K562 (cell line): ENCODE data around the gene IL2RG. TPM values are rescaled to one million over a fixed set of nuclear protein-coding genes. Genes with fewer than 3 reads are reported as not detected.

Experiments
- ATAC-seq: fragments of 200-7000 bp; cut with Tn5 transposase; 3 replicates; pipeline ENCODE4 v1.9.1; 2020; ENCODE audit warnings: moderate library complexity
- BruUV-seq: library from RNA; stranded (reverse); fragments of 400-500 nt; replicated peaks from 2 replicates; lab custom pipeline; 2021; lab: Mats Ljungman, UMichigan
- CTCF ChIA-PET: fragments of 300-600 bp; formaldehyde crosslinking; extraction: SDS; loops from one replicate; lab custom pipeline; 2021; ENCODE audit warnings: low intra/inter-chr PET ratio; lab: Yijun Ruan, JAX
- POLR2A ChIA-PET: fragments of 300-600, 350-650 bp; sonication (Branson Sonifier 250); formaldehyde crosslinking; extraction: SDS; loops from one replicate; lab custom pipeline; 2021; ENCODE audit warnings: antibody characterized with exemption, inconsistent platforms; lab: Yijun Ruan, JAX
- DNase-seq, 4 experiments: peaks; one replicate each; pipeline versions ENCODE4 v3.0.0 to v3.0.0-alpha.2; 2011 to 2018; ENCODE audit warnings: low spot score in 3 of 4, mixed read lengths in 3 of 4; ENCODE audit errors: extremely low read depth in 1 of 4
- FAIRE-seq: peaks from 2 replicates; lab custom pipeline; 2011; peaks lifted over from hg19 to GRCh38; lab: Jason Lieb, UNC
- H2AFZ ChIP-seq: 2 replicates; pipeline ENCODE4 v1.6.0; 2011; ENCODE audit warnings: low read depth, low read length, control low read depth, inconsistent platforms
- H3K27ac ChIP-seq: fragments of 200-600 bp; 3 replicates; pipeline ENCODE4 v1.8.0; 2011; ENCODE audit warnings: low read depth, mild to moderate bottlenecking, control low read depth, inconsistent platforms, low read length, moderate library complexity, mixed read lengths; ENCODE audit errors: extremely low read depth
- H3K27me3 ChIP-seq, 2 experiments: fragments of 300-600 bp in 1 of 2; 2 replicates in 1 of 2; 3 replicates in 1 of 2; pipeline versions ENCODE4 v1.6.0 to v1.8.0; 2011; ENCODE audit warnings: inconsistent platforms in 2 of 2, low read length in 2 of 2, mild to moderate bottlenecking in 1 of 2, mixed read lengths in 1 of 2, moderate library complexity in 1 of 2; ENCODE audit not compliant: control insufficient read depth in 2 of 2, insufficient read depth in 2 of 2
- H3K36me3 ChIP-seq: fragments of 300-600 bp; 3 replicates; pipeline ENCODE4 v1.8.0; 2011; ENCODE audit warnings: mild to moderate bottlenecking, low read length, inconsistent platforms; ENCODE audit not compliant: control insufficient read depth, insufficient read depth
- H3K4me1 ChIP-seq, 2 experiments: fragments of 200-600 bp in 1 of 2; replicated peaks in 1 of 2; 2 replicates in 1 of 2; 3 replicates in 1 of 2; pipeline versions ENCODE4 v1.5.1 to v1.8.0; 2011; ENCODE audit warnings: inconsistent platforms in 2 of 2, low read length in 2 of 2, mild to moderate bottlenecking in 1 of 2, mixed read lengths in 1 of 2, moderate library complexity in 1 of 2; ENCODE audit not compliant: control insufficient read depth in 2 of 2, insufficient read depth in 2 of 2
- H3K4me2 ChIP-seq: 2 replicates; pipeline ENCODE4 v1.6.1; 2011; ENCODE audit warnings: low read length, control low read depth, inconsistent platforms, mixed read lengths; ENCODE audit not compliant: insufficient read depth
- H3K4me3 ChIP-seq: fragments of 200-600 bp; sonication (generic), shearing (Covaris generic); 2 replicates; pipeline ENCODE4 v1.5.1; 2016; ENCODE audit warnings: control low read depth, inconsistent platforms
- H3K79me2 ChIP-seq: fragments of 200-600 bp; 3 replicates; pipeline ENCODE4 v1.8.0; 2011; ENCODE audit warnings: low read length, inconsistent platforms; ENCODE audit not compliant: control insufficient read depth, insufficient read depth
- H3K9ac ChIP-seq, 2 experiments: 2 replicates each; pipeline versions ENCODE4 v1.6.0 to v1.6.1; 2011; ENCODE audit warnings: low read depth in 2 of 2, low read length in 2 of 2, control low read depth in 1 of 2, inconsistent platforms in 1 of 2, mild to moderate bottlenecking in 1 of 2, mixed read lengths in 1 of 2; ENCODE audit not compliant: insufficient read depth in 1 of 2
- H3K9me1 ChIP-seq: one replicate; pipeline ENCODE4 v1.6.0; 2011; ENCODE audit warnings: inconsistent platforms, mild to moderate bottlenecking, low read length, moderate library complexity; ENCODE audit not compliant: control insufficient read depth, insufficient read depth
- H3K9me3 ChIP-seq: replicated peaks from 2 replicates; pipeline ENCODE4 v1.5.1; 2011; ENCODE audit warnings: low read depth, low read length, inconsistent platforms; ENCODE audit not compliant: control insufficient read depth, insufficient read depth
- H4K20me1 ChIP-seq: replicated peaks from 2 replicates; pipeline ENCODE4 v1.6.1; 2011; ENCODE audit warnings: low read length, inconsistent platforms, mixed read lengths; ENCODE audit not compliant: control insufficient read depth, insufficient read depth
- ATF4 ChIP-seq: fragments of 450-650 bp; formaldehyde crosslinking; IDR thresholded peaks from 2 replicates; pipeline ENCODE4 v1.4.0; 2022; ENCODE audit warnings: mild to moderate bottlenecking, moderate library complexity
- DIDO1 ChIP-seq: fragments of 450-650 bp; IDR thresholded peaks from 2 replicates; pipeline ENCODE4 v1.6.1; 2016; ENCODE audit warnings: low read depth, missing biosample characterization, missing genetic modification characterization
- FOXK1 ChIP-seq: sonication (generic); formaldehyde crosslinking; IDR thresholded peaks from 2 replicates; pipeline ENCODE4 v1.8.0; 2022; ENCODE audit warnings: missing genetic modification reagents, mild to moderate bottlenecking, borderline replicate concordance
- KAT2B ChIP-seq: IDR thresholded peaks from one replicate; pipeline ENCODE4 v1.6.1; 2012; ENCODE audit warnings: low read depth, mild to moderate bottlenecking, control low read depth, inconsistent platforms, low read length, moderate library complexity
- KLF6 ChIP-seq: fragments of 250-450 bp; sonication (Bioruptor Pico); IDR thresholded peaks from 2 replicates; pipeline ENCODE4 v1.4.0; 2020; ENCODE audit warnings: mild to moderate bottlenecking, moderate library complexity, borderline replicate concordance
- PHF8 ChIP-seq: fragments of 200-600 bp; sonication (generic); IDR thresholded peaks from 2 replicates; pipeline ENCODE4 v1.6.1; 2012; ENCODE audit warnings: mixed run types, mild to moderate bottlenecking, inconsistent platforms, low read length, moderate library complexity, borderline replicate concordance
- SMARCA5 ChIP-seq: fragments of 450-650 bp; IDR thresholded peaks from 2 replicates; pipeline ENCODE4 v1.6.1; 2016
- TAF1 ChIP-seq: IDR thresholded peaks from 2 replicates; pipeline ENCODE4 v1.6.1; 2011; ENCODE audit warnings: mild to moderate bottlenecking, low read length, moderate library complexity; ENCODE audit not compliant: insufficient read depth, control insufficient read depth, severe bottlenecking; ENCODE audit errors: extremely low read depth
- TFE3 ChIP-seq: fragments of 450-650 bp; formaldehyde crosslinking; IDR thresholded peaks from 2 replicates; pipeline ENCODE4 v1.4.0; 2020; ENCODE audit warnings: mild to moderate bottlenecking, mixed read lengths
- ZNF644 ChIP-seq: fragments of 200-800 bp; sonication (Bioruptor generic); IDR thresholded peaks from 2 replicates; pipeline ENCODE4 v1.6.1; 2016; ENCODE audit warnings: low read depth, missing genetic modification characterization, missing compliant biosample characterization
- WGBS: fragments of 100-300 bp; shearing (Covaris generic); methylation state at CpG from one replicate; pipeline ENCODE4 v1.1.6; 2016; ENCODE audit warnings: low coverage, mixed read lengths; ENCODE audit not compliant: insufficient coverage; ENCODE audit errors: missing lambda C conversion rate; 5-methylcytosine and 5-hydroxymethylcytosine counted together
- in situ Hi-C: fragments of 300-500 bp; cut with MboI; formaldehyde crosslinking; loops from 4 replicates; pipeline ENCODE4 v1.15.0; 2018; ENCODE audit warnings: inconsistent platforms, mixed read lengths
- intact Hi-C: fragments of 100-400 bp; cut with micrococcal nuclease; formaldehyde crosslinking; loops from 2 replicates; pipeline ENCODE4 v1.14.2; 2022
- polyA plus RNA-seq, 8 experiments: library from polyadenylated mRNA; depleted of rRNA in 4 of 8; stranded (reverse) in 5 of 8; unstranded in 3 of 8; fragments of >200 nt; fragmentation: Nextera tagmentation in 2 of 8; fragmentation: Illumina TruSeq in 1 of 8; extraction: Ambion mirVana in 2 of 8; extraction: Trizol in 1 of 8; gene quantifications; 2 replicates each; pipeline versions ENCODE4 v1.2.1 to v1.2.3, GENCODE V29; 2011 to 2014; ENCODE audit warnings: inconsistent platforms in 1 of 8, missing spikeins in 1 of 8
- total RNA-seq, 7 experiments: library from RNA; depleted of rRNA in 6 of 7; stranded (reverse); fragments of >200 nt in 6 of 7; fragmentation: Illumina TruSeq in 2 of 7; extraction: Trizol in 2 of 7; gene quantifications; 2 replicates each; pipeline versions ENCODE4 v1.2.1 to v1.2.3, GENCODE V29; 2011 to 2021; ENCODE audit warnings: low replicate concordance in 1 of 7
- TF ChIP-seq, protein P1 (sequence below): fragments of 450-650 bp; IDR thresholded peaks from 2 replicates; pipeline ENCODE4 v1.6.1; 2016
- TF ChIP-seq, protein P2 (sequence below): fragments of 450-650 bp; IDR thresholded peaks from 2 replicates; pipeline ENCODE4 v1.7.1; 2018; ENCODE audit warnings: mild to moderate bottlenecking, low read depth; ENCODE audit not compliant: partially characterized antibody
- TF ChIP-seq, protein P3 (sequence below): sonication (generic); formaldehyde crosslinking; IDR thresholded peaks from 2 replicates; pipeline ENCODE4 v1.9.0; 2022; ENCODE audit warnings: mild to moderate bottlenecking, missing genetic modification reagents

The IL2RG gene
- total and polyA plus RNA-seq, 9 of the 15 experiments (the other 6 are each of a cell fraction or from before 2014, with no cell fraction given), result 5.5 to 55.4 (median 19.7) TPM

DNA sequence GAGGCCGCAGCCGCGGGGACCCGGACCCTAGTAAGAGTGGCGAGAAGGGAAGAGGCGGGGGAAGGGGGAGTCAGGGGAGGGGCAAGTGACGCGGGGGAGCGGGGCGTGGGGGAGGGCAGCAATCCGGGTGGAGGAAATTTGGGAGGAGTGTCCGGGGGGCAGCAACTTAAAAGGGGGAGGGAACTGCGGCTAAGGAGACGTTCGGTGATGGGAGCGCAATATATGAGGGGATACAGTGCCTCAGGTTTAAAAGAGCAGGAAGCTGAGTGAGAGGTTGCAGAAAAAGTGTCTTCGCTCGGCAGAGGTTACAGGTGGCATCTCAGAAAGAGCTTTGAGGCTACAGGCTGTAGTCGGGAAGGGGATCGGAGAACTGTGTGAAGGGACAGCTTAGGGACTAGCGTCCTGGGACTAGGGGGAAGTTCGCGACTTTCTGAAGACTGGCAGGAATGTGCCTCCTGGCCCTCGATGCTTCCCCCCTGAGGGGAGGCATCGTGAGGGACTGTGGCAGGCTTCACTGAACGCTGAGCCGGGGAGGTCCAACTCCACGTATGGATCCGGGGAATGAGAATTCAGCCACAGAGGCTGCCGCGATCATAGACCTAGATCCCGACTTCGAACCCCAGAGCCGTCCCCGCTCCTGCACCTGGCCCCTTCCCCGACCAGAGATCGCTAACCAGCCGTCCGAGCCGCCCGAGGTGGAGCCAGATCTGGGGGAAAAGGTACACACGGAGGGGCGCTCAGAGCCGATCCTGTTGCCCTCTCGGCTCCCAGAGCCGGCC is 15.2 kb downstream of the IL2RG start:
- Histone ChIP-seq H3K9me3 (no peaks in the 10 kb centered on the region), H3K79me2 (peaks cover 11% of the 10 kb centered on the region), H3K4me1 (peaks cover 22 to 27% of the 10 kb centered on the region in 2 experiments; a peak in 4 of 5 replicates), H3K36me3 (no peaks in the 10 kb centered on the region), H4K20me1 (no peaks in the 10 kb centered on the region), H2AFZ (peak overlapping the region; percentile 87), H3K4me2 (peak overlapping the region; percentile 94), H3K27ac (peak overlapping the region; percentile 65), H3K4me3 (peak overlapping the region; percentile 59), H3K27me3 (no peaks in the 10 kb centered on the region), H3K9ac (peak overlapping the region; percentile 73 to 95), H3K9me1 (no peaks in the 10 kb centered on the region)
- POLR2A ChIA-PET, result interaction anchor here (0.8 kb wide), 1 partner anchor 22 kb away, joined by 4 read pairs; the partner anchor contains the start of gene MED12
- DNase-seq (peak in 3 of 4 experiments; percentile 70 to 77 (median 77)), FAIRE-seq (no peak), ATAC-seq (peak; percentile 29)
- CTCF ChIA-PET, result interaction anchor here (1.0 kb wide), 1 partner anchor 83 kb away, joined by 3 read pairs; no protein-coding TSS in a partner anchor
- in situ Hi-C loops, result loop anchor here (5.0 kb wide), 1 partner anchor 81 kb away; no protein-coding TSS in a partner anchor
- TSS peak; percentile 96 for BruUV-seq
- intact Hi-C loops, result no loop called here
- 0% methylated on average over 10 of the region's 46 CpGs for WGBS
- TF ChIP-seq, protein P1, sequence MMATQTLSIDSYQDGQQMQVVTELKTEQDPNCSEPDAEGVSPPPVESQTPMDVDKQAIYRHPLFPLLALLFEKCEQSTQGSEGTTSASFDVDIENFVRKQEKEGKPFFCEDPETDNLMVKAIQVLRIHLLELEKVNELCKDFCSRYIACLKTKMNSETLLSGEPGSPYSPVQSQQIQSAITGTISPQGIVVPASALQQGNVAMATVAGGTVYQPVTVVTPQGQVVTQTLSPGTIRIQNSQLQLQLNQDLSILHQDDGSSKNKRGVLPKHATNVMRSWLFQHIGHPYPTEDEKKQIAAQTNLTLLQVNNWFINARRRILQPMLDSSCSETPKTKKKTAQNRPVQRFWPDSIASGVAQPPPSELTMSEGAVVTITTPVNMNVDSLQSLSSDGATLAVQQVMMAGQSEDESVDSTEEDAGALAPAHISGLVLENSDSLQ, result no peak
- no peak for TF ChIP-seq TAF1
- TF ChIP-seq SMARCA5, result no peak
- no peak for TF ChIP-seq DIDO1 (tag)
- TF ChIP-seq PHF8, result 0 out of 2 replicates have a peak, but pooled peaks have one; percentile 26
- TF ChIP-seq, protein P2, sequence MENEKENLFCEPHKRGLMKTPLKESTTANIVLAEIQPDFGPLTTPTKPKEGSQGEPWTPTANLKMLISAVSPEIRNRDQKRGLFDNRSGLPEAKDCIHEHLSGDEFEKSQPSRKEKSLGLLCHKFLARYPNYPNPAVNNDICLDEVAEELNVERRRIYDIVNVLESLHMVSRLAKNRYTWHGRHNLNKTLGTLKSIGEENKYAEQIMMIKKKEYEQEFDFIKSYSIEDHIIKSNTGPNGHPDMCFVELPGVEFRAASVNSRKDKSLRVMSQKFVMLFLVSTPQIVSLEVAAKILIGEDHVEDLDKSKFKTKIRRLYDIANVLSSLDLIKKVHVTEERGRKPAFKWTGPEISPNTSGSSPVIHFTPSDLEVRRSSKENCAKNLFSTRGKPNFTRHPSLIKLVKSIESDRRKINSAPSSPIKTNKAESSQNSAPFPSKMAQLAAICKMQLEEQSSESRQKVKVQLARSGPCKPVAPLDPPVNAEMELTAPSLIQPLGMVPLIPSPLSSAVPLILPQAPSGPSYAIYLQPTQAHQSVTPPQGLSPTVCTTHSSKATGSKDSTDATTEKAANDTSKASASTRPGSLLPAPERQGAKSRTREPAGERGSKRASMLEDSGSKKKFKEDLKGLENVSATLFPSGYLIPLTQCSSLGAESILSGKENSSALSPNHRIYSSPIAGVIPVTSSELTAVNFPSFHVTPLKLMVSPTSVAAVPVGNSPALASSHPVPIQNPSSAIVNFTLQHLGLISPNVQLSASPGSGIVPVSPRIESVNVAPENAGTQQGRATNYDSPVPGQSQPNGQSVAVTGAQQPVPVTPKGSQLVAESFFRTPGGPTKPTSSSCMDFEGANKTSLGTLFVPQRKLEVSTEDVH, result no peak
- TF ChIP-seq ZNF644, result no peak
- no peak for TF ChIP-seq TFE3
- TF ChIP-seq KLF6, result no peak
- no peak for TF ChIP-seq ATF4
- TF ChIP-seq, protein P3, sequence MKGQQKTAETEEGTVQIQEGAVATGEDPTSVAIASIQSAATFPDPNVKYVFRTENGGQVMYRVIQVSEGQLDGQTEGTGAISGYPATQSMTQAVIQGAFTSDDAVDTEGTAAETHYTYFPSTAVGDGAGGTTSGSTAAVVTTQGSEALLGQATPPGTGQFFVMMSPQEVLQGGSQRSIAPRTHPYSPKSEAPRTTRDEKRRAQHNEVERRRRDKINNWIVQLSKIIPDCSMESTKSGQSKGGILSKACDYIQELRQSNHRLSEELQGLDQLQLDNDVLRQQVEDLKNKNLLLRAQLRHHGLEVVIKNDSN (CRISPR knock-in tag), result no peak
- no peak for TF ChIP-seq FOXK1 (CRISPR knock-in tag)
- TF ChIP-seq KAT2B, result no peak
